Loucy (cell line): ENCODE results near the gene DPAGT1.

Experiments
- CTCF ChIP-seq: fragments of 200-600 bp; sonication (generic); conservative IDR thresholded peaks from 2 replicates; pipeline ENCODE4 v1.5.1; 2014; ENCODE audit warnings: mild to moderate bottlenecking, antibody characterized with exemption, low read length
- EZH2phosphoT487 ChIP-seq: fragments of 200-600 bp; IDR thresholded peaks from 2 replicates; pipeline ENCODE4 v1.6.1; 2018; ENCODE audit warnings: antibody characterized with exemption, mild to moderate bottlenecking, moderate library complexity, borderline replicate concordance

DNA sequence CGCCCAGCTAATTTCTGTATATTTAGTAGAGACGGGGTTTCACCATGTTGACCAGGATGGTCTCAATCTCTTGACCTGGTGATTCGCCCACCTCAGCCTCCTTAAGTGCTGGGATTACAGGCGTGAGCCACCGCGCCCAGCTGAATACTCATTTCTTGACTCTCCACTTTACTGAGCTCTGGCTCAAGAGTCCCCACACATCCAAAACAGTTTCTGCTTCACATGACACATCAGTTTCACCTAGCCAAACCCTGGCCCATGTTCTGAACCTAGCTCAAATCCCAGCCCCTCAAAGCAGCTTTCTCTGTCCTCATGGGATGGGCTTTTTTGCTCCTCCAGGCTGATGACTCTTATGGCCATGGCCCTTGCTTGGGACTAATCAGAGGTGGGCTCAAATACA, 54.4 kb downstream of the DPAGT1 start:
- TF ChIP-seq CTCF (no peak), EZH2phosphoT487 (no peak)
